ENCODE measurements around the gene FBXL16.

FBXL16 gene

GRCh38 chr16:686459-687260 is 18.9 kb downstream of the FBXL16 start:
- TF ChIP-seq CTCF (IDR thresholded peaks at IDR 0.05; ENCODE audit: control insufficient read depth, insufficient read depth, low read depth, low read length, missing control alignments): no peak

GRCh38 chr16:685967-686366 is 19.6 kb downstream of the FBXL16 start:
- DNase-seq (ENCODE audit: low read depth): no peak
- H3K4me3 ChIP-seq (ENCODE audit: control insufficient read depth, low read depth, low read length): no peak overlapping the region
- peak; percentile 71 for TF ChIP-seq CTCF (IDR thresholded peaks at IDR 0.05; ENCODE audit: control insufficient read depth, insufficient read depth, low read depth, low read length, missing control alignments)

More at GRCh38 chr16:686459-687260, 18.9 kb downstream of the FBXL16 start:
- H3K4me3 ChIP-seq (ENCODE audit: control insufficient read depth, low read depth, low read length): no peak overlapping the region
- DNase-seq (ENCODE audit: low read depth): no peak

- no peak overlapping the region; the same call in 1 of the 2 replicates for H3K4me3 ChIP-seq (ENCODE audit: control insufficient read depth, low read depth, low read length)
- DNase-seq (ENCODE audit: low read depth): no peak
- no peak for TF ChIP-seq CTCF (IDR thresholded peaks at IDR 0.05; ENCODE audit: control insufficient read depth, insufficient read depth, low read depth, low read length, missing control alignments)
These were observed 20.5 kb downstream of the FBXL16 start for GRCh38 chr16:684961-685696.

- peak; percentile 69 for DNase-seq (ENCODE audit: low read depth)
- no peak for TF ChIP-seq CTCF (IDR thresholded peaks at IDR 0.05; ENCODE audit: control insufficient read depth, insufficient read depth, low read depth, low read length, missing control alignments)
- H3K4me3 ChIP-seq (ENCODE audit: control insufficient read depth, low read depth, low read length): peak within 1 kb of the TSS; percentile 63
These were observed 21.4 kb downstream of the FBXL16 start, which contains the start of gene JMJD8 for GRCh38 chr16:684071-684794. JMJD8 (minus strand) TSS chr16:684334; CDS start chr16:684319, 15 bp downstream.

- H3K4me3 ChIP-seq (ENCODE audit: control insufficient read depth, low read depth, low read length): peak overlapping the region; percentile 63
- TF ChIP-seq CTCF (IDR thresholded peaks at IDR 0.05; ENCODE audit: control insufficient read depth, insufficient read depth, low read depth, low read length, missing control alignments): no peak
- no peak for DNase-seq (ENCODE audit: low read depth)
These were observed 22.1 kb downstream of the FBXL16 start for GRCh38 chr16:683396-684070.

All from AG09309 (cell line).